ENCODE measurements around the gene CCDC88A. TPM values are rescaled to one million over a fixed set of nuclear protein-coding genes. Genes with fewer than 3 reads are reported as not detected.

The CCDC88A gene
- total and polyA plus RNA-seq, 2 experiments from 2014 or later = 144 to 169 TPM

GRCh38 chr2:55311444-55311870 is 108.2 kb downstream of the CCDC88A start:
- no peak overlapping the region for H3K27ac ChIP-seq (ENCODE audit: low read depth)
- no peak overlapping the region for H3K4me3 Mint-ChIP-seq

GRCh38 chr2:55309446-55309845 is 110.2 kb downstream of the CCDC88A start:
- Histone ChIP-seq H3K9me2 (ENCODE audit: insufficient read depth) (no peaks in the 10 kb centered on the region), H3K4me3 (no peak overlapping the region), H3K4me2 (no peak overlapping the region), H2AFZ (no peak overlapping the region), H3K36me3 (ENCODE audit: insufficient read depth) (peaks cover 27% of the 10 kb centered on the region), H3K79me2 (replicated peaks; ENCODE audit: insufficient read depth) (no peaks in the 10 kb centered on the region), H3K4me1 (ENCODE audit: insufficient read depth) (no peaks in the 10 kb centered on the region), H4K20me1 (replicated peaks; ENCODE audit: insufficient read depth) (no peaks in the 10 kb centered on the region), H3K27me3 (ENCODE audit: insufficient read depth) (no peaks in the 10 kb centered on the region), H3F3A (replicated peaks; ENCODE audit: low read depth) (no peaks in the 10 kb centered on the region), H3K27ac (ENCODE audit: low read depth) (no peak overlapping the region)
- Mint-ChIP-seq H3K27me3 (ENCODE audit: insufficient read depth, low read depth, poor library complexity) (peaks cover 2% of the 10 kb centered on the region), H3K9me3 (no peaks in the 10 kb centered on the region), H3K4me3 (no peak overlapping the region), H3K27ac (no peak overlapping the region), H3K36me3 (ENCODE audit: low read depth) (peaks cover 30% of the 10 kb centered on the region), H3K4me1 (no peaks in the 10 kb centered on the region)
- no peak for DNase-seq (ENCODE audit: low spot score)
- no peak for ATAC-seq
- TF ChIP-seq REST (IDR thresholded peaks at IDR 0.05; ENCODE audit: unreplicated experiment) (no peak), ZNF462 (CRISPR knock-in tag; IDR thresholded peaks at IDR 0.05) (no peak), CTCF (conservative IDR thresholded peaks at IDR 0.05; ENCODE audit: low read depth in 2 of 2) (no peak)

More at GRCh38 chr2:55311444-55311870, 108.2 kb downstream of the CCDC88A start:
- TF ChIP-seq CTCF (conservative IDR thresholded peaks at IDR 0.05; ENCODE audit: low read depth in 2 of 2) = peak in 1 of 2 experiments; percentile 36; a peak in 1 of 4 replicates
- TF ChIP-seq POLR2AphosphoS5 (IDR thresholded peaks at IDR 0.05; ENCODE audit: low read depth) = no peak
- DNase-seq (ENCODE audit: low spot score) (peak; percentile 4), ATAC-seq (no peak)
- no peaks in the 10 kb centered on the region for H3K4me1 ChIP-seq (ENCODE audit: insufficient read depth)
- no peaks in the 10 kb centered on the region for H3F3A ChIP-seq (replicated peaks; ENCODE audit: low read depth)
- no peaks in the 10 kb centered on the region for H3K79me2 ChIP-seq (replicated peaks; ENCODE audit: insufficient read depth)
- H3K36me3 Mint-ChIP-seq (ENCODE audit: low read depth) = peaks cover 41% of the 10 kb centered on the region
- no peaks in the 10 kb centered on the region for H3K27me3 ChIP-seq (ENCODE audit: insufficient read depth)
- H4K20me1 ChIP-seq (replicated peaks; ENCODE audit: insufficient read depth) = no peaks in the 10 kb centered on the region; the same call in 1 of the 2 replicates
- H3K27ac Mint-ChIP-seq = no peak overlapping the region
- no peaks in the 10 kb centered on the region for H3K4me1 Mint-ChIP-seq
- no peak overlapping the region for H2AFZ ChIP-seq
- H3K27me3 Mint-ChIP-seq (ENCODE audit: insufficient read depth, low read depth, poor library complexity) = peaks cover 2% of the 10 kb centered on the region
- H3K36me3 ChIP-seq (ENCODE audit: insufficient read depth) = peaks cover 42% of the 10 kb centered on the region
- no peak overlapping the region for H3K4me2 ChIP-seq
- H3K9me2 ChIP-seq (ENCODE audit: insufficient read depth) = no peaks in the 10 kb centered on the region
- H3K9me3 Mint-ChIP-seq = no peaks in the 10 kb centered on the region
- no peak overlapping the region for H3K4me3 ChIP-seq
